ENCODE data around the gene MBD5. TPM values are rescaled to one million over a fixed set of nuclear protein-coding genes. Genes with fewer than 3 reads are reported as not detected.

MBD5 gene
- total RNA-seq, 1 experiment from 2014 or later: 8.5 TPM

DNA sequence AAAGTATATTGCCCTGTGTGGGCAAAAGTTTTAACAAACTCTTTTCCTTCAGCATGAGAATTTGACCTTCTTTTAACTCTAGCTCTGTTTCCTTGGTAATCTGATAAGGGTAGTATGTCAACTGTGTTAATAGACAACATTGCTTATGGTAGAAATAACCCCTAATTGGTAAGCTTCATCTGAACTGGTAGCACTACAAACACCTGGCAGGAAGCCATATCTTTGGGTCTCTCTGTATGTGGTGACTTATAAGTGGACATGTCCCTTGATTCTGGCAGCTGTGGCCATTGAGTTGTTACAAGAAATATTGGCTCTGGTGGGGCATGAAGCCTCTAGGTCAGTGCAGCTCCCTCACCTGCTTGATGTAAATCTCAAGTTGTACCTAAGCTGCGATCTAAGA, 46.9 kb downstream of the MBD5 start:
- CTCF ChIA-PET: no interaction called here

DNA sequence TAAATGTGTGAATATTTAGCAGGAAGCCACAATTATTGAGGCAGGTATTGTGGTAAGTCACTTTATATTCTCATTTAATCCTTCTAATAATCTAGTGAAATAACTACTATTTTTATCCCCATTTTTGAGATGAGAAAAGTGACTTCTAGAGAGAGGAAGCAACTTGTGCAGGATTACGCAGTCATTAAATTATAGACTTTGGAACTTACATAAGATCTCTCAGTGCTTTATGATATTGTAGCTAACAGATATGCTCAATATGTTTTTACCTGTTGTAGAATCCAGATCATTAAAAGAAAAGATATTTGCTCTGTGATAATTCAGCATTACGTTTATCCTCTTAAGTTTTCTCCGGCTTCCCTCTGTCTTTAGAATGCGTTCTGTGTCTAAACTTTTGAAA, 50.5 kb downstream of the MBD5 start:
- Histone ChIP-seq H3K4me2 (ENCODE audit: low read length) (no peak overlapping the region), H3K4me1 (ENCODE audit: insufficient read depth, low read length) (no peaks in the 10 kb centered on the region), H3K79me2 (ENCODE audit: low read length) (no peaks in the 10 kb centered on the region), H3K9me2 (replicated peaks; ENCODE audit: low read length) (no peaks in the 10 kb centered on the region), H3K27ac (ENCODE audit: low read length) (no peak overlapping the region), H2AFZ (ENCODE audit: low read length) (no peak overlapping the region), H4K20me1 (ENCODE audit: low read length) (no peaks in the 10 kb centered on the region), H3K27me3 (ENCODE audit: low read length) (no peaks in the 10 kb centered on the region), H3F3A (ENCODE audit: low read length, unreplicated experiment) (no peaks in the 10 kb centered on the region), H3K4me3 (ENCODE audit: low read length) (no peak overlapping the region), H3K9me3 (ENCODE audit: low read length) (no peaks in the 10 kb centered on the region), H3K9ac (ENCODE audit: low read length) (no peak overlapping the region), H3K36me3 (ENCODE audit: low read depth, low read length) (no peaks in the 10 kb centered on the region)
- ChIA-PET POLR2A (ENCODE audit: unreplicated experiment) (no interaction called here), CTCF (no interaction called here)
- ATAC-seq: no peak
- BruUV-seq (replicated peaks): no TSS peak
- intact Hi-C loops (cut with micrococcal nuclease): no loop called here
- DNase-seq: no peak
- TF ChIP-seq EZH2phosphoT487 (IDR thresholded peaks at IDR 0.05; ENCODE audit: borderline replicate concordance, low read length) (no peak), EZH2 (IDR thresholded peaks at IDR 0.05; ENCODE audit: low read length, unreplicated experiment) (no peak)
- TF ChIP-seq, protein P1, sequence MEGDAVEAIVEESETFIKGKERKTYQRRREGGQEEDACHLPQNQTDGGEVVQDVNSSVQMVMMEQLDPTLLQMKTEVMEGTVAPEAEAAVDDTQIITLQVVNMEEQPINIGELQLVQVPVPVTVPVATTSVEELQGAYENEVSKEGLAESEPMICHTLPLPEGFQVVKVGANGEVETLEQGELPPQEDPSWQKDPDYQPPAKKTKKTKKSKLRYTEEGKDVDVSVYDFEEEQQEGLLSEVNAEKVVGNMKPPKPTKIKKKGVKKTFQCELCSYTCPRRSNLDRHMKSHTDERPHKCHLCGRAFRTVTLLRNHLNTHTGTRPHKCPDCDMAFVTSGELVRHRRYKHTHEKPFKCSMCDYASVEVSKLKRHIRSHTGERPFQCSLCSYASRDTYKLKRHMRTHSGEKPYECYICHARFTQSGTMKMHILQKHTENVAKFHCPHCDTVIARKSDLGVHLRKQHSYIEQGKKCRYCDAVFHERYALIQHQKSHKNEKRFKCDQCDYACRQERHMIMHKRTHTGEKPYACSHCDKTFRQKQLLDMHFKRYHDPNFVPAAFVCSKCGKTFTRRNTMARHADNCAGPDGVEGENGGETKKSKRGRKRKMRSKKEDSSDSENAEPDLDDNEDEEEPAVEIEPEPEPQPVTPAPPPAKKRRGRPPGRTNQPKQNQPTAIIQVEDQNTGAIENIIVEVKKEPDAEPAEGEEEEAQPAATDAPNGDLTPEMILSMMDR (conservative IDR thresholded peaks at IDR 0.05; ENCODE audit: low read depth, low read length): no peak

More for the DNA sequence above, 46.9 kb downstream of the MBD5 start:
- H3F3A ChIP-seq (ENCODE audit: low read length, unreplicated experiment): no peaks in the 10 kb centered on the region
- no peak overlapping the region for H3K4me3 ChIP-seq (ENCODE audit: low read length)
- intact Hi-C loops (cut with micrococcal nuclease): no loop called here
- no peak for ATAC-seq
- no peaks in the 10 kb centered on the region for H3K79me2 ChIP-seq (ENCODE audit: low read length)
- no peak overlapping the region for H3K27ac ChIP-seq (ENCODE audit: low read length)
- no peak overlapping the region for H3K9ac ChIP-seq (ENCODE audit: low read length)
- H2AFZ ChIP-seq (ENCODE audit: low read length): no peak overlapping the region
- no peaks in the 10 kb centered on the region for H3K27me3 ChIP-seq (ENCODE audit: low read length)
- no peaks in the 10 kb centered on the region for H3K9me2 ChIP-seq (replicated peaks; ENCODE audit: low read length)
- no peak overlapping the region for H3K4me2 ChIP-seq (ENCODE audit: low read length)
- TF ChIP-seq EZH2 (IDR thresholded peaks at IDR 0.05; ENCODE audit: low read length, unreplicated experiment) (no peak), EZH2phosphoT487 (IDR thresholded peaks at IDR 0.05; ENCODE audit: borderline replicate concordance, low read length) (no peak)
- TF ChIP-seq, protein P1 (conservative IDR thresholded peaks at IDR 0.05; ENCODE audit: low read depth, low read length): no peak
- no peaks in the 10 kb centered on the region for H4K20me1 ChIP-seq (ENCODE audit: low read length)
- H3K4me1 ChIP-seq (ENCODE audit: insufficient read depth, low read length): no peaks in the 10 kb centered on the region
- H3K36me3 ChIP-seq (ENCODE audit: low read depth, low read length): no peaks in the 10 kb centered on the region
- no peak for DNase-seq
- POLR2A ChIA-PET (ENCODE audit: unreplicated experiment): no interaction called here
- BruUV-seq (replicated peaks): no TSS peak
- H3K9me3 ChIP-seq (ENCODE audit: low read length): no peaks in the 10 kb centered on the region

DNA sequence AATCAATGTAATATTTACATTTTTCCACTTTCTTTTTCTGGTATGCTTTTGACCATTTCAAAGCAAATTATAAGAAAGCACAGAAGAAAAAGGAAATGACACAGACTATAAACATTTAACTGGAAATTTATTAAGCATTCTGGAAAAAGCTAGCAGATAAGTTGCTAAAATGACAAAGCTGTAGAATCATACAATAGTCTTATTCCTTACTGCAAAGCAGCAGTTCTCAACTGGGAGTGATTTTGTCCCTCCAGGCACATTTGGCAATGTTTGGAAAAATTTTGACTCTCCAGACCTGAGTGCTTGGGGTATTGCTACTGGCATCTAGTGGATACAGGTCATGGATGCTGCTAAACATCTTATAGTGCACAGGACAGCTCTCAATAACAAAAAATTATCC, 75.1 kb downstream of the MBD5 start:
- H3K9me3 ChIP-seq (ENCODE audit: low read length): no peaks in the 10 kb centered on the region
- no peaks in the 10 kb centered on the region for H4K20me1 ChIP-seq (ENCODE audit: low read length)
- no peaks in the 10 kb centered on the region for H3K36me3 ChIP-seq (ENCODE audit: low read depth, low read length)
- H3K9me2 ChIP-seq (replicated peaks; ENCODE audit: low read length): no peaks in the 10 kb centered on the region
- no peak overlapping the region for H2AFZ ChIP-seq (ENCODE audit: low read length)
- H3K4me2 ChIP-seq (ENCODE audit: low read length): no peak overlapping the region
- H3K4me3 ChIP-seq (ENCODE audit: low read length): no peak overlapping the region
- no peaks in the 10 kb centered on the region for H3K4me1 ChIP-seq (ENCODE audit: insufficient read depth, low read length)
- no peaks in the 10 kb centered on the region for H3K79me2 ChIP-seq (ENCODE audit: low read length)
- POLR2A ChIA-PET (ENCODE audit: unreplicated experiment): interaction anchor here (0.6 kb wide), 1 partner anchor 9 kb away, joined by 5 read pairs; no protein-coding TSS in a partner anchor
- BruUV-seq (replicated peaks): no TSS peak
- no peaks in the 10 kb centered on the region for H3F3A ChIP-seq (ENCODE audit: low read length, unreplicated experiment)
- ATAC-seq: peak; percentile 48
- peak; percentile 12 for DNase-seq
- H3K27me3 ChIP-seq (ENCODE audit: low read length): no peaks in the 10 kb centered on the region
- TF ChIP-seq EZH2 (IDR thresholded peaks at IDR 0.05; ENCODE audit: low read length, unreplicated experiment): no peak
- no peak for TF ChIP-seq EZH2phosphoT487 (IDR thresholded peaks at IDR 0.05; ENCODE audit: borderline replicate concordance, low read length)
- TF ChIP-seq, protein P1 (conservative IDR thresholded peaks at IDR 0.05; ENCODE audit: low read depth, low read length): 0 out of 2 replicates have a peak, but pooled peaks have one; percentile 10
- H3K27ac ChIP-seq (ENCODE audit: low read length): no peak overlapping the region
- intact Hi-C loops (cut with micrococcal nuclease): no loop called here
- CTCF ChIA-PET: interaction anchor here (0.5 kb wide), 1 partner anchor 75 kb away, joined by 4 read pairs; the partner anchor contains the start of gene MBD5
- no peak overlapping the region for H3K9ac ChIP-seq (ENCODE audit: low read length)
